ENCODE results near the gene TMA16.

TMA16 gene

DNA sequence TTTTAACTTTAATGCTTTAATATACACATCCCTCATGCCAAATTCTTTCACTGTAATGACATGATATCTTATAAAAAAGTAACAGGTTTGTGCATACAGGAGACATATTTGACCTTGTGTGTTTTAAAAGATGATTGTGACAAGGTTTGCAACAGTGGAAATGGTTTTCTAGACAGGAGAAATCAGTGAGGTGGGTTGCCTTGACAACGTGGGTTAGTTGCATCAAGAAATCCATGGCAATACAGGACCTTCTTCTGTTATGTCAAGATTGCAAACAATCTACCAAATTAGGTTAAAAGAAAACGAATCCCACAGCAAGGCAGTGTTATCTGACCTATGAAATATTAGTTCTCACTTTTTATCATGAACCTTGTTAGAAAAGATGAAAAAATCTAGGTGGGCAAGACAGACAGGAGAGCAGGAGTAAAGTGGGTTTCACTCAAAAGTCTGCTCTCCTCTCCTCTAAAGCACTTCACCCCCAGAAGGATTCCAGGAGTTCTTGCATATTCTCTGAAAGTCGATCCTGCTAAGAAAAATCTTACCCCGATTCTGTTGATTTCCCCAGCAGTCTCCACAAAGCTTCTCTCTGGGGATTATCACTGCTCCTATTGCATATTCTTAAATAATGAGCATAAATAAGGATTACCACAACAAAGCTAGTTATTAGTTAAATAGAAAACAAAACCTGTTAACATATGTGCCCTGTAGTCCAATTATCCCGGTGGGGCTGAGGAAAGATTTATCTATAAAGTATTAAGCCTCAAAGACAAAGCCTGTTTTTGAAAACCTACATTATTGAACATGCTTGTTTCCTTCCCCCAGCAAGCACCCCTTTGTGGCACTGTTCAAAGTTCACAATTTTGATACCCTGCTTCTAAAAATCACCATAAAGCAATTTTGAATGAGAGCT, 71.0 kb downstream of the TMA16 start:
- no peak for DNase-seq

DNA sequence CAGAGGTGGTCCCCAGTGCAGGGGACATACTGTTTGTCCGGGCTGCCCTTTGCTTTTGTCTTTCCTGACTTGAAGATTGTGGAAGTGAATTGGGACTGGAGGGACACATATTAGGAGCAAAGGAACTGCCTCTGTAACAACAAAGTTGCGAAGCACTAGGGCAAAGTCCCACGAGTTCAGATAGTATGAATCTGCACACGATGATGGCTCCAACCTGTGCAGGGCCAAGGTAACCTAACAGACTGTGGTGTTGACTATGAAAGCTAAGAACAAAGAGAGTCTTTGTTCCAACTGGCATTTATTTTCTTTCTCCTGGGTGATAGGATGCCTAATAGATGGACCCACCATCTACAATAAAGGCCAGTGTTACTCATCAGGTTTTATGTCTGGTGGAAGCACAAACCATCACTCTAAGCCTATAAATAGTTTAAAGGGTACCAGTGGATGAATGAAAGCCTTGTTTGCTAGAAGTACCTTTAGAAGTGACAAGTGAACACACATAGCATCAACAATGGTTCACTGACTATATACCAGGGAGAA, 71.8 kb downstream of the TMA16 start:
- DNase-seq: no peak

DNA sequence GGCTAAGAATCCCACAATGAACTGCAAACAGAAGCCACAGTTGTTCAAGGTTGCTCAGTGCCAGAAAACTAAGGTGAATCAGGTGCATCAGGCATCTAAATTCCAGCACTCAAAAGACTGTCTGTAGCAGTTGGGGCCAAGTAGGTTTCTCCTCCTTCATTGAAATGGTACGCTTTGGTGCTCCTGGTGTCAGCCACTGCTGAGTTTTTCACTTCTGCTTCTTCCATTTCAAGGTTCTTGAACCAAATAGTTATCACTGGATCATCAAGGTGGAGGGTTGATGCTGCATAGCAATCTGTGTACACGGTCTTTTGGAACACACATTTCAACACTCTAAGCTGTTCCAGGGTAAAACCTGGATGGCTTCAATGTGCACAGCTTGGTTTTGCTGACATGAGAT, 74.4 kb downstream of the TMA16 start:
- no peak for DNase-seq
